ENCODE data around the gene DUSP8.
"Not testable (repeated sequence)": the region's sequence is repeated elsewhere in the genome, so short reads cannot be mapped to it uniquely, and the experiment has no call there.

DUSP8 gene

DNA sequence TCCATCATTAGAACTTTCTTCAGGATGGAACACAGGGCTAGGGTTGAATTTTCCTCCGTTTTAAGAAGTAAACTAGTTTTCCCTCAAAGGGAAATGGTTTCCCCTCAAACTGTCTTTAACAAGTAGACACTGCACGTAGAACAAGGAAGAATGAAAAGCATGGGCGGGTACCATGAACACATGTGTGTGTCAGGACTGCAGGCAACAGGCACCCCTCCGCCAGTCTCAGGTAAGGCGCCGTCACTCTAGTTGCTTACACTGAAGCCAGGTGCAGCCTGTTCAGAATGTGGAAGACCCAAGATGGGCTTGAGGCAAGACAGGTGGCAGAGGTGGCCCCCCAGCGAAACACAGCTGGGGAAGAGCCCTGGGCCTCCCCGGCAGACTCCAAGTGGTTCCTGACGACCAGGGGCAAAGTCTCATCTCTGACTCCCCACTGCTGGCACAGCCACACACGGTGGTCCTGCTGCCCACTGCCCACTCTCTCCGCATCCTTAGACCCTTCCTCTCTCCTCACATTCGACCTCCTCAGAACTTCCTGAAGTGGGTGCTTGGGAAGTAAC is 60.1 kb downstream of the DUSP8 start:
- DNase-seq: no peak

DNA sequence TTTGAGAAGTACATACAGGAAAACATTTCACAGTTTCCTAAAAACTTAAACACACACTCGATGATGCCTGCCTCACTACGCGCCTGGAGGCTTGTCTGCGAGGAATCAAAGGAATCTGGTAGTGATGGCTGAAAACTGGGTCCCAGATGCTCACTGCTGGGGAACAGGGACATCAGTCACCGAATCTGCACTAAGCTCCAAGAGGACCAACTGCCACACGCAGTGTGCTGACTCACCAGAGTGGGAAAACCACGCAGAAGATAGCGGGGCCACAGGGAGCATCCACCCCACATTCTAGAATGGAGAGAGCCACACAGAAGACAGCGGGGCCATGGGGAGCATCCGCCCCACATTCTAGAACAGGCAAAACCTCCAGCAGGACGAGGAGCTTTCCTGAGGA is 61.1 kb downstream of the DUSP8 start:
- no peak for DNase-seq

DNA sequence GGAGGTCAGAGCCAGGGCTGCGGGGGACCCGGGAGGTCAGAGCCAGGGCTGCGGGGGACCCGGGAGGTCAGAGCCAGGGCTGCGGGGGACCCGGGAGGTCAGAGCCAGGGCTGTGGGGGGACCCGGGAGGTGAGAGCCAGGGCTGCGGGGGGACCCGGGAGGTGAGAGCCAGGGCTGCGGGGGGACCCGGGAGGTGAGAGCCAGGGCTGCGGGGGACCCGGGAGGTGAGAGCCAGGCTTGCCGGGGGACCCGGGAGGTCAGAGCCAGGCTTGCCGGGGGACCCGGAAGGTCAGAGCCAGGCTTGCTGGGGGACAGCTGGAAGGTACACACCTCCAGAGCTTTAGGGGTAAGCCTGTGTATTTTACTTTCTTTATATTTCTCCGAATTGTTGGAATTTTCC is 61.7 kb downstream of the DUSP8 start:
- DNase-seq: not testable (repeated sequence)

DNA sequence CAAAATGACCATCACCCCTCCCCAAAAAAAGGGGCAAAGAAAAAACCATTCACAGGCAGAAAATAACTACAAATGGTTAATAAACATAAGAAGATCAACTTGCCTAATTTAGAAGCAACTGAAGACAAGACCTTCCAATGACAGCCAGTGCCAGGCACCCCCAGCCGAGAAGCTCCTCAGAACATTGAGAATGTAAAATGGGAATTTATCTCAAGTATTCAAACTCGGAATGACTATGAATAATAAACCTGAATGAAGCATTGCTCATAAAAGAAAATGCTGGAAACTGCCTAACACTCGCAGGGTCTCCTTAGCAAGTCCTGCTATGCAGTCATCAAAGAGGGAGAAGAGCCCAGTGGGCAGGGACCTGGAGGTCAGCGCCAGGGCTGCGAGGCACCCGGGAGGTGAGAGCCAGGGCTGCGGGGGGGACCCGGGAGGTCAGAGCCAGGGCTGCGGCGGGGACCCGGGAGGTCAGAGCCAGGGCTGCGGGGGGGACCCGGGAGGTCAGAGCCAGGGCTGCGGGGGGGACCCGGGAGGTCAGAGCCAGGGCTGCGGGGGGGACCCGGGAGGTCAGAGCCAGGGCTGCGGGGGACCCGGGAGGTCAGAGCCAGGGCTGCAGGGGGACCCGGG is 62.3 kb downstream of the DUSP8 start:
- no peak for DNase-seq

DNA sequence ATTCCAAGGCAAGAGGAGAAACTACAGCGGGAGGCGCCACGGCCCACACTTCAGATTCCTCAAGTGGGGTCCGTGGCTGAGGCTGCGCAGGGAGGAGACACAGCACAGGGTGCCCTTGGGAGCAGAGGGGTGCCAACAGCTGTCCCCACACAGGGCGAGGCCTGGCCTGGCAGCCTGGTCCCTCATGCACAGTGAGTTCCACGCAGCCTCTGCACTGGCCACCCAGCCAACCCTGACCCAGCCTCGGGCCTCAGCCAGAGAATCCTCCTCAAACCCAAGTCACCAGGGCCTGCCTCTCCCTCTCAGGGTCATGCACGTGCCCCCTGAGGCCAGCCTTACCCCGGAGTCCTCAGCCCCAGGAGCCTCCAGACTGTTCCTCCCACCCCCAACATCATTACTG is 63.1 kb downstream of the DUSP8 start:
- DNase-seq: no peak

DNA sequence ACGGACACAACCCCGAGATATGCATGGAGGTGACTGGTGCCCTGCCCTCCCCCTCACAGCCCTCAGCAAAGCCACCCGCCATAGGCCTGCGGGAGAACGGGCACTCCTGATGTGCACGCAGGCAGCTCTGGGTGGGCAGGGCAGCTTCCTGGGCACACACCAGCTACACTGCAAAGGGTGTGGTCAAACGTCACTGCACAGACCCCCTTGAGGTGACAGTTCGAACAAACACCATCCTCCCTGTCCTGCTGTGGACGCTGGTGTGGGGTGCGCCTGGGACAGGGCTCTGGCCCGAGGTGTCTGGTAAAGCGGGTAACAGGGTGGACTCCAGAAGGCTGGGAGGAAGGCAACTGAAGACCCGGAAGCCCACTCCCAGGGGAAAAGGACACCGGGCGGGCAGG is 63.6 kb downstream of the DUSP8 start:
- no peak for DNase-seq

DNA sequence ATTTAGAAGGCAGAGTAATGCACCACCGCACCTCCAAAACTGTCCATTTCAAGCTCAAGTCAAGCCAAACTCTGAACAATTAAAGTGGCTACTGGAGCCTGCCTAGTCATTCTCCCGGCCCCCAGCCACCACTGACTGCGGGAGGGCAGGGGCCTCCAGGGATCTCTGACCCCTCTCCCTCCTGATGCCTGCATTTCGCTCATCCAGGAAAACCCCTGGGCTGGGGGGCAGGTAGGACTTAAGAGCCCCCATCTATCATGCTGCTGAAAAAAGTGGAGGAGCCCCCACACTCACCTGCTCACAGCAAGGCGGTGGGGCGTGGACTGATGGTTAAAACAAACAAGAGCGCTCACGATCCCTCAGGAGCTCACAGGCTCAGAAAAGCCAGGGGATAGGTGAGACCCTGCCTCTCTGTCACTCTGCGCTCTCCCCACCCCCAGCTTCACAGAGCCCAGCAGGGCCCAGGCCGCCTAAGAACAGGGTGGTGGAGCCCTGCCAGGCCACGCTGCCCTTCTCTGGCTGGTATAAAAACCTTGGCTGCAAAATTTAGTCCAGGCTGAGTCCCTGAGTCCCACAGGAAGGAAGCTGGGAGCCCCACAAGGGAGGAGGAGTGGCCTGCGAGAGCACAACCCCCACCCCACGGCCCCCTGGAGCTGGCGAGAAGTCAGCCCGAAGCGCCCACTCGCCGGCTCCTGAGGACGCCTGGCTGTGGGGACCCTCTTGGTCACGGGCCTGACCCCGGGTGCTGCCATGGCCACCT is 64.5 kb downstream of the DUSP8 start:
- no peak for DNase-seq

DNA sequence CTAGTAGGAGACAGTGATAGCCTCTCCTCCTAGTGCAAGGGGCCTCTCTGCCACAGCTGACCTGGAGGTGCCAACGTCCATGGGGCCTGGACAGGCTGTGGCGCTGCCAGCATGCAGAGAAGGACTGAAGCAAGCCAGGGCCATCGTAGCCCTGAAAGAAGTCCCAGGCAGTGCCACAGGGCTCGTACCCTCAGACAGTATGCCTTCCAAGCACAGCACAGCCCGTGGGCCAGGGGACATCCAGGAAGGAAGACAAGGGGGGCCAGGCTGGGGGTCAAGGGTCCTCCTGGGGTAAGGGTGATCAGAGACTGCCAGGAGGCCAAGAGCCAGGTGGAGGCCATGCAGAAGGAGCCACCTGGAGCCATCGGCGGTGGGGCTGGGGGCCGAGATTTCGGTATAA is 65.1 kb downstream of the DUSP8 start:
- DNase-seq: no peak

DNA sequence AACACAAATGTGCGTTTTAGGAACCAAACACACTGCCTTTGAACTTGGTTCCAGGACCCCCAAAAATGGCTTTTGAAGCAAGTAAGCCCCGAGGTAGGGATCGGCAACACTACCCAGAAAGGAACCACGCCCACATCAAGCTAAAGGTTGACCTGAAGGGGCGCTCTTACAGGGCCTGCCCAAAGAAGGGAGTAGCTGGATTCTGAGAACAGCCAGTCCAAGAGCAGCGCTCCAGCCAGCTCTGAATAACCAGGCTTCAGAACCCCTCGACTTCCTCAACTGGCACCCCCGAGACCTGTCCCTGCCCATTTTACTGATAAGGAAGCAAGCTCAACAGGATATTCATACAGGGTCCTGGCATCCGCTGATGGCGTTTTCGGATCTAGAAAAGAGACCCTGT is 66.6 kb downstream of the DUSP8 start:
- DNase-seq: no peak

DNA sequence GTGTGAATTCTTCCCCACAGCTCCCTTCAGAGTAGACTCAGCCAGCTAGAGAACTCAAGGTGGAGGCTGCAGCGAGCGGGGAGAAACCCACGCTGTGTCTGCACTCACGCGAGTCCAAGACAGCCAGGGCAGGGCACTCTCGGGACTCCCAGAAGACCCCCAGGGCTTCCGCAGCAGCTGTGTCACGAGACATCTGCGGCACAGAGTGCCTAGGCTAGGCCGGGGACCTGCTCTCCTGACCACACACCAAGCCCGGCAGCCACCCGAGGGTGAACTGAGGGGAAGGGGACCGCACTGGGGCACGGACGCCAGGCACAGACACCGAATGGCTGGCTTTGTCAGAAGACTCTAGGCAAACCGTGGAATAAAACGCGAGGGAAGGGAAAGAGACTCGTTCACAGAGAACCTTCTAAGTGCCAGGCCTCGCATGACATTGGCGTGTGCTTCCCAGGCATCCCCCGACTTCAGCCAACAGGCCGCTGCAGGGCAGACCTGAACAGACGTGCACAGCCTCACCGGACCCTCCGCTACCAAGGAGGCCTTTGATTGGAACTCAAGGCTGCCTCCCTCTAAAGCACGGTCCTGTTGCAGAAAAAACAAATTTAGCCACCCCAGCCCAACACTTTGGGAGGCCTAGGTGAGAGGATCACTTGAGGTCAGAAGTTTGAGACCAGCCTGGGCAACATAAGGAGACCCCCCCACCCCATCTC is 67.3 kb downstream of the DUSP8 start:
- no peak for DNase-seq

DNA sequence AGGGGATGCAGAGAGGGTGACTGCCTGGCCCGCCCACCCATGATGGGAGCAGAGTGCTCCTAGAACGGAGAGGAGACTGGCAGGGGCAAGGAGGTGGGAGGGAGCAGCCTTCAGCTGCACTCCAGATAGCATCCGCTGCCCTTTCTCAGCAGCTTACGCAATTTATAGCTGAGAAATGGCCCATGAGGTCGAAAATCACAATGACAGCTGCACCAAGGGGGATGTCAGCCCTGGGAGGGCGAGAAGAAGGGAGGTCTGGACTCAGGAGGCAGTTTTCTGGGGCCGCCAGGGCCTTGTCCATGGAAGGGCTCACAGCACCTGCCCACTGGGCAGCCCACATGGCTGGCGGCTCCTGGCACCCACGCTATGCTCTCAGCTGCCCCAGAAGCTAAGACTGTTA is 67.9 kb downstream of the DUSP8 start:
- no peak for DNase-seq
